Islet of Langerhans (tissue), 1 donor: ENCODE data around the gene EFNA5.
A peak's percentile ranks its signal among the peaks of the same experiment; 100 is the strongest.

Source experiments
- FAIRE-seq: peaks from one replicate; lab custom pipeline; 2011; peaks lifted over from hg19 to GRCh38; lab: Jason Lieb, UNC

The EFNA5 gene

DNA sequence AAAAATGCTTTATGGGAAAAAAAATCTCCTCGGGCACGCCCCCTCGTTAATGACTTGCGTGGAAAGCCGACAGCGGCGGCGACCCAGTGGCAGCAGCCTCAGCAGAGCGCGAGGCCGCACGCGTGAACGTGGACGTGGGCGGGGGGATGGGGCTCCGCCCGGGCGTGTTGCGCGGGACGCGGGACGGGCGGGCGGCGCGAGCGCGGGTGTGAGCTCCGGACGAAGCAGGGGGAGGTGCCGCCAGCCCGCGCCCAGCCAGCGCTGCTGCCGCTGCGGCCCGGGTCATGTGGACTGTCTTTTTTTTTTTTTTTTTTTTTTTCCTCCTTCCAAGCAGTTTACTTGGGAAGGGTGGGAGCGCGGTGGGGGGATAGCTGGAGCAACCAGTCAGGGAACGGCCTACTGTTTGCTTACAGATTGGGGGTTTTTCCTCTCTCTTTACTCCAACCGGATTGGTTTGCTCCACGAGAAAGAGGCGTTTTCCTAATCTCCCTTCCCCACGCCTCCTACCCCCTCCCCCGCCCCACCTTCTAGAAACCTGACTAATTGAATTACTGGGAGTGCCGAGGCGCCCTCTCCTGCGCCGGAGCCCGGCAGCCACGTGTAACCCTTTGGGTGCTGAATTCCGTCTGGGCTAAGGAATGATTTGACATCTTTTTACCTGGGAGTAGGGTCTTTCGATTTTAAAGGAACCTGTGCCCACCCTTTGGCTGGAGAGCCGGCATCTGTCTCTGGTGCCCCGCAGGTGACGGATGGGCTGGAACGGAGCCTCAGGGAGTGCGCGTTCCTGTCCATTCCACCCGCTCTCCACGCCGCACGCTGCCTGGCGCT, 1.7 kb upstream of the EFNA5 start:
- peak; percentile 90 for FAIRE-seq

DNA sequence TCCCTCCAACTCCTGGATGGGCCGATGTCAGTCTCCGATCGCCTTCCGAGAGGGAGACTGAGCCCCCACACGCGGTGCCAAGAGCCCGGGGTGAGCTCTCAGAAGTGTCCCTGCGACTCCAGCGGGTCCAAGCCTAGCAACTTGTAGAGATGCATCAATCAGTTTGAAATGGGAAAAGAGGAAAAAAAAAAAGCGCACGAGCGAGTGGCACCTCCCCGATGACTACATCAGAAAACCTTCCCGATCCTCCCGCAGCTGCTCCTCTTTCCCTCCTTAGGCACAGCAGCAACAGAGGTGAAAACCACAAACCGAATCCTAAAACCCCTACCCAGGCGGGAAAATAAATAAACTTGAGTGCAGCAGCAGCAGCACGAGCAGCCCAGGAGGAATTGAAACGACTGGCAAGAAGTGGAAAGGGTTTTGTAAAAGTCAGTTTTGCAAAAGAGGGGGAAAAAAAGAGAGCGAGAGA, 1.0 kb upstream of the EFNA5 start:
- no peak for FAIRE-seq

DNA sequence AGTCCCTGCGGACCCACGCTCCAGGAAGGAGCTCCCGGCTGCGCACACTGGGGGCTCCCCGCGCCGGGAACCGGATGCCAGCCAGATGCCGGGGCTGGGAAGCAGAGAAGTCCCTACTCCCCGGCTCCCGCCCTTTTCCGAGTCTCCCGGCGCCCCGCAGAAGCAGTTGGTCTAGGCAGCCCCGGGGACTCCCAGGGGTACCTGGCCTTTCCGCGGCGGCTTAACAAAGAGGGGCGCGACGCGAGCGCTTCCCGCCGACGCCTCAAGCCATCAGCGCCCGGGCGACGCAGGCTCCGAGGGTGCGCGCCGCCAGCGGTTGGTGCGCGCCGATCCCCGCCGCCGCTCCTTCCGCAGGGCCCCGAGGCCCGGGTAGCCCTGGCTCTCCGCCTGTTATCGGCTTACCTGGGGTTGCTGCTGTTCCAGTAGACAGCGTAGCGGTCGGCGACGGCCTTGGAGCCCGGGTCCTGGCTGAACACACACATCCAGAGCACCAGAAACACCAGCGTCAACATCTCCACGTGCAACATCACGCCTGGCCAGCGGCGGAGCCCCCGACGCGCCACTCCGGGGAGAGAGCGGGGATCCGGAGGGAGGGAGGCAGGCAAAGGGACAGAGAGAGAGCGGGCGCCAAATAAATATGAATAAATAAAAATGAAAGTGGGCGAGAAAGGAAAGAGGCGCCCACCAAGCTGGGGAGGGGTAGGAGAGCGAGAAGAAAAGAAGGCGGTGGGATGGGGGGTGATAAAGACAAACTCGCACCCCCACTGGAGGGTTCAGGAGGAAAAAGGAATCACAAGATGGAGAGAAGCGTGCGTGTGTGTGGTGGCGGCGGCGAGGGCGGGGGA, 428 bp downstream of the EFNA5 start:
- no peak for FAIRE-seq

DNA sequence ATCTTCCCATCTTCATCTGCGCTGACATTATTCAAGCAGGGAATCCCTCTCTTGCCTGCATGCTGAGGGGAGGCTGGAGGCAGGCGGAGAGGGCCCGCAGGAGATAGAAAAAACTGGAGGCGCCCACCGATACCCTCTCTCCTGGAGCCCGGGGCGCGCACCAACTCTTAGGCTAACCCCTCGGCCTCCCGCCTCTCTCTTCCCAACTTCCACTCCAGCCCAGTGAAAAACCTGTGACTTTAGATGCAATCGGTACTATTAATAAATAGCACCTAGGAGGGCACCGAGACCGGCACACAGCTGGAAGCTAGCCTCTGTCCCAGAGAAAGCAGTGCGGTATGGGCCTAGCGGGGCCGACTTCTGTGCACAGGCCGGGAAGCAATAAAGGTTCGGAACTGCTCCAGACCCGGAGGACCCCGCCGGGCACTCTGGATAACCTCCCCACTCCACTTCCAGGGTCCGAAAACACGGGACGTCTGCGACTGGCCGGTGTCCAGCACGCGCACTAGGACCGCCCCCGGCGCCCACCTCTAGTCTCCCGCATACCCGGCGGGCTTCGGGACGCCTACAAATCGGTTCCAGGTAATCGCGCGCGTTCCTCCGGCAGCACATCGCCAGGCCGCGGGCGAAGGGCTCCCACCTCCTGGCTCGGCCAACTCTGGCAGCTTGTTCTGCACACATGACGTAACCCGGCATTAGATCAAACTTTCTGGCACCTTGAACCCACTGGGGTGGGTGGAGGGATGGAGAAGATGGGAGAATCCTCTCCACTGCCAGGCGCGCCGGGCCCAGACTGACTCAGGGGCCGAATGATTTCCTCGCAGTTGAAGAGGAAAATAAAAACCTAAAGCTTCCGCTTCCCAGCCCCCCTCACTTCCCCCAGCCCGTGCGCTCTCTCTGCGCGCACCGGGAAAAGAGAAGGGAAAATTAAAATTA, 1.4 kb downstream of the EFNA5 start:
- FAIRE-seq = no peak

DNA sequence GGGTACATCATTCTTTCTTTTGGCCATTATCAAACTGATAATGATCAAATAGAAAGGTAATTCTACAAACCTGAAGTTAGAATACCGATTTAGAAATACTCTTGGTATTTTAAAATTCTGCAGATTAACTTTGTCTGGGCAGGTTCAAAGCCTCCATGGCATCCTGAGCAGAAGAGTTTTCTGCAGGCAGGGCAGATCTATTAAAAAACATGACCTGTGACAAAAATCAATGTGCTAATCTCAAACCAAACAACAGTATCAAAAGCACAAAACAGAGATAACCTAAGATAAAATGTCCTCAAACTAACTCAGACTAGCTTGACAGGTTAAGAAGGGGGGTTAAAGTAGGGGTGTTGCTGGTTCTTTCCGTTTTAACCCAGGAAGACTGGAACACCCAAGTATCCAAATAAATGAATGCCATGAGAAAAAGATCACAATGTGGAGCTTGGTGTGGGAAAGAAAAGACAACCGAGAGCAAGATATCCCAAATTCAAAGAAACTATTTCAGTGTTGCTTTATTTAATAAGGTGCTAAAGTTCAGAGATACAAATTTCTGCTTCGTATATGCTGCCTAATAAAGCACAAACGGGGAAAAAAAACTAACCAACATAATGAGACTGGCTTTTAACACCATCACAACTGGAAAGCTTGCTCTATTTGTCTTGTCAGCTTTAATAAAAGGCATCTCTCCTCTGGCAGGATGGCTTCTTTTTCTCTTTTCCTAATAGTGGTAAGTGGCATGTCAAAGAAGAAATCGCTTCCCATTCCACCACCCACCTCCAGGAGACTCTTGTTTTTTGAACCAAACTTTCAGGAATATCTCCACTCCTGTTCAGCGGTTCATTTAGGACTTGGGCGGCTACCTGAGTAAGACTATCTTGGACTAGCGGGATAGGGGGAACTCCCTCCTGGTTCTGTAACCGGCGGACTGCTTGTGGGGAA, 2.3 kb downstream of the EFNA5 start:
- FAIRE-seq = peak; percentile 21

DNA sequence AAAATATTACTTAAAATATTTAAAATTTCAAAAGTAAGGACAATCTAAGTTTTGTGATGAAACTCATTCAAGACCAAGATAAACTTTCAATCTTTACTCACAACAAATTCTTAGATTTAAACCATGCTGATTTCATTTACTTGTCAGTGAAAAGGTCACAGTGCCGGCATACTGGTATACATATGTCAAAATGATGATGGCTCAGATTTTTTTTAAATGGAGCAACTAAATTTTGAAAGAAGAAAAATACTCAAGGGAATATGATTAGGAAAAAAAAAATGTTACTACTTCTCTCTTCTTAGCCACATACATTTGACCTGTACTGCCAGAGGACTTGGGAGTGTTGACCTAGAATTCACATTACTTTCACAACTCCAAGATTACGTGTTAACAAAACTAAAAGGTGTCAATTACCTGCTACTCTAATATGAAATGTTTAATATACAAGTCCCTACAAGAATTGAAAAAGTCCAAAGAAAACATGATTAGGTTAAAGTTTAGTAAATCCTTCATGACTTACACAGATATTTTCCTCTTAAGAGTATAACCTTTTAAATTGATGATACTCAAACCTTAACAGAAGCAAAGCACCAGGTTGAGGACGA, 4.6 kb downstream of the EFNA5 start:
- FAIRE-seq = peak; percentile 24

DNA sequence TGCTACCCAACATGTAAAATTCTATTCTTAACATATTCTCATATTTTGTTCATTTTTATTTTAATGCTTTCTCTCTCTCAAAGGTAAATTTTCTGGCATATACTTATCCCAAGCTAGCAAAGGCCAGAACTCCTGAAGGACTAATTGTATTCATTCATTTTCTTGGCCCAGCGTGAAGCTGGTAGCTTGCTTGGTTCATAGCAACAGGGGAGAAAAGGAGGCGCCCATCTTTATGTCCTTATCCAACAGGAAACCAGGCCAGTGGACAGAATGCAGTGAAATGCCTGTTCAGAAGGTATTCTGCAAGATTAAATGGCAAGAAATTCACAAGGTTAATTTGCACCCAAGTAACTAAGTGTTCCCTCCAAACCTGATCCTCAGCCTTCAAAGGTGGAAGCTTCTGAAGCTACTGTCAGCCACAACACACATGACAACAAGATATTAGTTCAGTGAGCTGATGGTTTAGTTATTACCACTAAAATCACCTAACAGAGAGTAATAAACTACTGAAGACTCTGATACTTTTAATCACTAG, 5.6 kb downstream of the EFNA5 start:
- FAIRE-seq = peak; percentile 41

DNA sequence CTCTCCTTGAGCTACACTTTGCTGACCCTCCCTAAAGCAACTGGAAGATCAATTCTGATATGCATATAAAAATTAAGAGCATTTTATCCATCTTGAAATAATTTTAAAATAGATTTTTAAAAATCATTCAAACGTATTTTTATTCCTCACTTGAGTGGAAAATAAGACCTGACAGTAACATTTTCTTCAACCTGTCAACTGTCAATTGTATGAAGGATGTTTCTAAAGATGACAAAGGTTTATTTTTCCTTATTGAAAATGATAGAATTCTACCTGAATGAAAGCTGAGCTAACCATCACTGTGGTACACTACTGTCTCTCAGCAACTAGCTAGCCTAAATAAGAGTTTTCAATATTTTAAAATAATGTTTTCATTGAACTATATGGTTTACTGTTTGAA, 7.0 kb downstream of the EFNA5 start:
- FAIRE-seq = peak; percentile 17

DNA sequence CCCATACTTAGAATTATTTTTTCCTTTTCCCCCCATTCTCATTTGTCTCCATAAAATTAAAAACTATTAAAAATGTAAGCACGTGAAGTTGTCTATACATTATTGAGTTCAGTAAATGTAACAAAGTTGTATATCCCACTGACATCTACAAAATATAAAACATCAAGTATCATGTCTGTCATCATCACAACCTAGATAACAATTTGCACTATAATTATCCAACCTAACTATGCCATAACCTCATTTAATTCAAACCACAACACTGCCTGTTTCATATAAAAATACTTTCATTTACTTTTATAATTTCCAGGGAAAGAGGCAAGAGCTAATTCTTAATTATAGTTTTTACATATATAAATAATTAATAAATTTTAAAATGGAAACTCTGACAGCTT, 9.1 kb downstream of the EFNA5 start:
- no peak for FAIRE-seq

DNA sequence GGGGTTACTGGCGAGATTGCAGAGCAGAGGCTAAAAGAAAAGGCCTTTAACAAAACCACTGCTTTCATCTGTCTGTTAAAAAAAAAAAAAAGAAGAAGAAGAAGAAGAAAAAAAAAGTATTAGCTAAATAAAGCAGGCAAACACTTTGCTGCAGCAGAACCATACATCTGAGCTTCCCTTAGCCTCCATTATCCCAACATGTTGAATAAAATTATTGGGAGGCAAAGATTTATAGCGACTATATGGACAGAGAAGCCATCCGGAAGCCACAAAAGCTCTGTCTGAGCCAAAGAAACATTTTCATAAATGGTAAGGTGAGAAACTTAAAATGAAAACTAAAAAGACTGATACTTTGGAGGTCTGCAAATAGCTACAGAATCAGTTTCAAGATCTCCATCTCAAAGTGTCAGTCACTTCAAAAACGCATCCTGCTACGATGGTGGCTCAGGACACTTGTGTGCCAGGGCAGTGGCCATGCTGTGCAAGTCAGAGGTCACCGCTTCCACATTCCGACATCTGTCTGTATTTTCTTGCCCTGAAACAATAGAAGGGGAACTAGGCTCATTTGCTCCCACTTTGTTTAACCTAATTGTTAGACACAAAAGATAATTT, 9.6 kb downstream of the EFNA5 start:
- FAIRE-seq = no peak

DNA sequence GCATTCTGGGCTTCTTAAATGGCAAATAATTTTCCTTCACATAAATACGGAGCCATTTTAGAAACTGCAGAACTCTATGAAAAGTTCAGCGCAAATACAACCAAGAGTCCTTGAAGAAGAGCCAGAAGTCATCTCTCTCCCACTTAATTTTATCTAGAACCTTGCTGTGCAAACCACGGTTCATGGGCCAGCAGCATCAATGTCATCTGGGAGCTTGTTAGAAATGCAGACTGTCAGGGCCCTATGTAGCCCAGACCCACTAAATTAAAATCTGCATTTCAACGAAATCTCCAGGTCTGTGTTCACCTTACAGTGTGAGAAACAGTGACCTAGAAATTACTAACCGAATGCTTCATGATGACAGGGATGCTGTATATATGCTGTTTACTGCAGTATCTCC, 12.2 kb downstream of the EFNA5 start:
- no peak for FAIRE-seq

DNA sequence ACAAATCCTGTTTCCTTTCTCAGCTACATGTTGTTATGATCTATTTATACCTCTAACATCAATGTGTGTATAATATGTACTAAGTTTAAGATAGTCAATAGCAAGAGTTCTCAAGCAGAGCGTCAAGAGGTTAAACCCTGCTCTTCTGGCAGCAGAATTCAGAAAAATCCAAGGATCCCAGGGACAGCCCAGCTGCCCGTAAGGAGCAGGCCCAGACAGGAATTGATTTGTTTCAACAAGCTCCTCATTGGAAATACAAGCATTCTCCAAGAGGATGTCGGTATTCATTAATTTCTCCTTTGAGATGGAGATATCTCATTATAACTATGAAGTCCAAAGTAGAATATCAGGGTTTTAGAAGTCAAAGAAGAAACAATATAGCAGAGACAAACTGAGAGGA, 14.9 kb downstream of the EFNA5 start:
- FAIRE-seq = no peak

DNA sequence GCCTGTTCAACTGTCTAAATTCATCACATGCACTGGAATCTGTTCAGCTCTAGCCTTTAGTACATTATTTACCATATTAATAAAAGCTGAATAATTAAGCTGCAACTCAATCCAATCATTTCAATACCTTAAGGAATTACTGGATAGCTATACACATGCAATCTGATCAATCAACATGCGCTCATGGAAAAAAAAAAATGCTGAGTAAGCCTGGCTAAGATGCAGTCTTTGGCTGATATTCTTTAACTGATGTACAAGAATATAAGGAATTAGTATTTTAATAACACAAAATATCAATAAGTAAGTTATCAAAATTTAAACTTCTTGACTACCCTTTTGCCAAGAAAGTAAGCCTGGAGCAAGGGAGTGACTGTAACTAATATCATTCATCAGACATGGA, 15.9 kb downstream of the EFNA5 start:
- no peak for FAIRE-seq

DNA sequence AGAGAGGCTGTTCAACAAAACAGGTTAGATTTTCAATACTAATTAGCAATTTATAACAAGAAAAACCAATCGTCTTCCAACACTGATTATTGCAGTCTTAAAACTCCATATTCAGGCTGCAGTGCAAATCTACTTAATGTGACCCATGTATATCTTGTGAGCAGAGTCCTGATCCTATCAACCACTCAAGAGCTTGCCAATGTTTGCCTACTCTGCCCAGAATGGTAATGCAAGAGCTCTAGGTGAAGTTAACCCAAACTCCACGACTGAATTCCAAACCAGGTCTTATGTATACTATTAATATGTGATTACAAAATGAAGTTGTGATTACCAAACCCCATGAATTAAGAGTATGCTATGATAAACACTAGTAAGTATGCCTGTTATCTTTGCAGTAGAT, 17.1 kb downstream of the EFNA5 start:
- no peak for FAIRE-seq

DNA sequence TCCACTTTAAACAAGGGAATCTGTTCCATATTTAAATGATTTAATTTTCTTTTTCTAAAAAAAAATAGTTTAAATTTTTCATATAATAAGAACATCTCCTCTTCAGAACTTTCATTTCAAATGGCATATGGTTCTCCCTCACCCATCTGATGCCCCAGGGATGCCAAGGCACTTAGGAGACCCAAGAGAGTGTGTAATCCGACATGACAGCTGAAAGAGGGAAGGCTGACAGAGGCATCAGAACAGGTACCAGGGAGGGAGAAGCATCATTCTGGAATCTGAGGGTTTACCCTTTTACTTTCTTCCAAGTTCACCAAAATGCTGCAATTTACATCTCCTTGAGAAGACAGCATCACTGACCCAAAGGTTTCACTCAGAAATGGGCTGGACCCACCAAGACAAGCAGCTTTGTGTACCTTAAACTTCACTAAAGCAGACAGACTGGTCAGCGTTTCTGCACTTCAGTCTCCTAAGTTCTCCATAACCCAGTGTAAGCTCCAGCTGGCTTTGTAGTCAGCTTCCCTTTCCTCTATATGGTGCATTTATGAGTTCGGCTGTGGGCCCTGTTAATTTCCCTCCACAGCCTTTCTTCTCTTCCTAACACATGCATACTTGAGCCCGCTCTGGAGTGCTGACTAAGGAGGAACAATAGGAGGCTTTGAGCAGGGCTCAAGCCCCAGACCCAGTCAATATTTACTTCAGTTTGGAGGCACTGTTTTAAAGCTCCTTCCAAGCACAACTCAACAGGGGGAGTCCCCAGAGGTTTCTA, 17.7 kb downstream of the EFNA5 start:
- FAIRE-seq = no peak

DNA sequence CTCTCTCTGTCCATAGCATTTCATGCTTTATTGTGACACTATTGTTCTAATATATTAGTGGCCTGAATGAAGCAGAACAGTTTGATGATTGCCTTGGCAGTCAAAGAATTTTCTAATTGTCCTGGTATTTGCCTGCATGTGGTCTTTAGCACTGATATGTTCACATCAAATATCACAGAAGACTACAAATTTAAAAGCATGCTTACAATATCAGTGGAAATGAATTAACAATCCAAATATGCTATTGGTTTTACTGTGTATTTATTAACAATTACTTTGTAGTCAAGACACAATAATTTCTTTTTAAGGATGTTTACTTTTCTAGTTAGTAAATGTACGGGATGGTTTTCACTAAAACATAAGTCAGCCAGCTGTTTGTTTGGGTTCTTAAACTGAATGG, 18.3 kb downstream of the EFNA5 start:
- peak; percentile 58 for FAIRE-seq

DNA sequence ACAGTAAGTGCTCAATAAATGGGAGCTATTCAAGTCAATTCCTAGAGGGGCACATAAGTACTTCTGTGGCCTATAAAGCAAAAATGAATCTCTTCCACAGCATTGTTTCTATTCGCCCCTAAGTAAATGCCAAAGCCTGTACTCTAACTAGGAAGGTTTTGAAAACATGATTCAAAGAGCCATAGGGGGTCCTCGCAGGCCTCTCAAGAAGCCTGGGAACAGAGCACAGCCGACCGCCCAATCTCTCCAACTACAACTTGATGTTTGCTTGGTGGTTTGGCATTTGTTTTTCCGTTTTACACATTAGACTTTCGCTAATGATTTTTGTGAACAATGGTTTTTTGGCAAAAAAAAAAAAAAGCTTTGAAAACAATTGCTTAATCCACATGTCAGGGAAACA, 19.4 kb downstream of the EFNA5 start:
- no peak for FAIRE-seq

DNA sequence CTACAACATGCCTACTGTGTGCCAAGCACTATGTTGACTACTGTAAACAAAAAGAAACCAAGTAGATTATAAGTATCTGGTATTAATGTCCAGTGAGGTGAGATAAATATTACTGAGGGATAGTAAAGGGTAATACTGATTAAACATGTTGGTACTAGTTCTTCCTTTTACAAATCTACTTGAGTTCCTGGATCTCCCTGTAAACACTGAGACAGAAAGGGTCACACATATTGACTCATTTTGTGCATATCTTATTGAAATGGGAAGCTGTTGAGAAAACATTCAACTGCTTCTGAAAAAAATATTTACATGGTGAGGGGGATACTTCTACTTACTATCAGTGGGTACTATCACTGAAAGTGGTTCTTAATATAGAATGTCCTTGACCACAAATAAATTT, 24.3 kb downstream of the EFNA5 start:
- no peak for FAIRE-seq

DNA sequence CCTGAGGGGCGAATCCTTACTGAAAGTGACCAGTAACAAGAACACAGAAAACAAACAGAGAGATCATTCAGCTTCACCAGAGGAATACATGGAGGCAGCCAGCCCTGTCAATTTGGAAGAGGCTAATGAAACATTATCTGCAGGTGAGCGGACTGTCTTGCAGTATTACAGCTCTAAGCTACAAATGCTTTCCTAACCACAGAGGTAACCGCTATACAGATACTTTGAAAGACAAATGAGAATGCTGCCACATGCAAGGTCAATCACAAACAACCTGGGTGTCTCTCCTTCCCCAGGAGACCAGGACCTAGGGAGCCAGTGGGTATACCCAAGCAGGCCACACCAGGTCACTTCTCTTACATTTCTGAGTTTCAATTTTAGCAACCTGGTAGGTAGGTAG, 30.2 kb downstream of the EFNA5 start:
- FAIRE-seq = no peak
